Mesothelial cell of epicardium (in vitro differentiated cells): ENCODE results near the gene WWOX. TPM values are rescaled to one million over a fixed set of nuclear protein-coding genes. Genes with fewer than 3 reads are reported as not detected.

Experiments used
- DNase-seq, 2 experiments: peaks; one replicate each; pipeline ENCODE4 v3.0.0; 2021; ENCODE audit warnings: low spot score in 2 of 2; ENCODE audit not compliant: unreplicated experiment in 2 of 2
- H3K27ac Mint-ChIP-seq: 2 replicates; pipeline ENCODE4 v1.8.0; 2021; ENCODE audit warnings: mixed read lengths
- H3K27me3 Mint-ChIP-seq: 2 replicates; pipeline ENCODE4 v1.8.0; 2021; ENCODE audit warnings: low read depth, mixed read lengths
- H3K36me3 Mint-ChIP-seq: 2 replicates; pipeline ENCODE4 v1.8.0; 2021; ENCODE audit warnings: mixed read lengths
- H3K4me1 Mint-ChIP-seq: 2 replicates; pipeline ENCODE4 v1.8.0; 2021; ENCODE audit warnings: mixed read lengths
- H3K4me3 Mint-ChIP-seq: 2 replicates; pipeline ENCODE4 v1.8.0; 2021; ENCODE audit warnings: mild to moderate bottlenecking, moderate library complexity, mixed read lengths
- H3K9me3 Mint-ChIP-seq: 2 replicates; pipeline ENCODE4 v1.8.0; 2021; ENCODE audit warnings: mixed read lengths
- total RNA-seq: library from RNA; stranded (reverse); gene quantifications from 3 replicates; pipeline ENCODE4 v1.2.1, GENCODE V29; 2021
- TF ChIP-seq, protein P1 (sequence below): fragments of 200-600 bp; sonication (generic); IDR thresholded peaks from one replicate; pipeline ENCODE4 v1.5.0; 2021; ENCODE audit warnings: antibody characterized with exemption; ENCODE audit not compliant: unreplicated experiment

Gene WWOX
- total RNA-seq, 1 donor from 2014 or later = 29.7 TPM

DNA sequence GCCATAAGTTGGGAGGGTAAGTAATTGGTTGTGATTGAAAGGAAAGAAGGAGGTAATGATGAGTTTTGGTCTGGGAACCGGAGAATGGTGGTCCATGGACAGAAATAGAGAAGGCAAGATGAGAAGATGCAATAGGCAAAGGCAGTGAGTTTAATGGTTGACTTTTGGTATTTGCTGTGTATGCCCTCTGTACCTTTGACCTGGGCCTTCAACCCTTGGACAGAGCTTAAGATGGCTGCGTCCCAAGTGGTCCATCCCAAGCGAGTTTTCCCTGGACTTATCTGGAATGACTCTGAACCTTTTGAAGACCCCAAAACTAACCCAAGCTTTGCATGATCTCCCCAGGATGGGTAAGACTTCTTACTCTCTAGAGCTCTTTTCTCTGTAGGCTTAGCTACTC, 836.6 kb downstream of the WWOX start:
- no peak for DNase-seq
- Mint-ChIP-seq H3K4me3 (no peak overlapping the region), H3K27ac (no peak overlapping the region), H3K9me3 (no peaks in the 10 kb centered on the region), H3K4me1 (peaks cover 4% of the 10 kb centered on the region), H3K27me3 (no peaks in the 10 kb centered on the region), H3K36me3 (no peaks in the 10 kb centered on the region)
- TF ChIP-seq, protein P1, sequence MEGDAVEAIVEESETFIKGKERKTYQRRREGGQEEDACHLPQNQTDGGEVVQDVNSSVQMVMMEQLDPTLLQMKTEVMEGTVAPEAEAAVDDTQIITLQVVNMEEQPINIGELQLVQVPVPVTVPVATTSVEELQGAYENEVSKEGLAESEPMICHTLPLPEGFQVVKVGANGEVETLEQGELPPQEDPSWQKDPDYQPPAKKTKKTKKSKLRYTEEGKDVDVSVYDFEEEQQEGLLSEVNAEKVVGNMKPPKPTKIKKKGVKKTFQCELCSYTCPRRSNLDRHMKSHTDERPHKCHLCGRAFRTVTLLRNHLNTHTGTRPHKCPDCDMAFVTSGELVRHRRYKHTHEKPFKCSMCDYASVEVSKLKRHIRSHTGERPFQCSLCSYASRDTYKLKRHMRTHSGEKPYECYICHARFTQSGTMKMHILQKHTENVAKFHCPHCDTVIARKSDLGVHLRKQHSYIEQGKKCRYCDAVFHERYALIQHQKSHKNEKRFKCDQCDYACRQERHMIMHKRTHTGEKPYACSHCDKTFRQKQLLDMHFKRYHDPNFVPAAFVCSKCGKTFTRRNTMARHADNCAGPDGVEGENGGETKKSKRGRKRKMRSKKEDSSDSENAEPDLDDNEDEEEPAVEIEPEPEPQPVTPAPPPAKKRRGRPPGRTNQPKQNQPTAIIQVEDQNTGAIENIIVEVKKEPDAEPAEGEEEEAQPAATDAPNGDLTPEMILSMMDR = no peak

DNA sequence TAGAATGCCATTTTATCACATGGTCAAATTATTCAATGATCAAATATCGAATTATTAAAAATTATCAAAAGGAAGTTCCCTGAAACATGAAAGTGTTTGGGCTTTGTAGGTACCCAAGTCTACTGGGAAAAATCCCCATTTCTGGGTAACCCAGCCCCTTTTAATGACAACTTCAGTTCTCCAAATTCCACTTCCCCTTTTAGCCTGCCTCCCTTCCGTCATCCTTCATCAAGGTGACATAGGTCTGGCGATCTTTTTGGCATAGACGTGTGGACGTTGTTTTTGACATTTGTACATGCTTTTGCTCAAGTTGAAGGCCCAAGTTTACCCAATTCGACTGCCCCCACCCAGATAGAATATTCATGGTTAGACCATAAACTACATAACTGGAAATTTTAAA, 840.1 kb downstream of the WWOX start:
- H3K36me3 Mint-ChIP-seq = no peaks in the 10 kb centered on the region

DNA sequence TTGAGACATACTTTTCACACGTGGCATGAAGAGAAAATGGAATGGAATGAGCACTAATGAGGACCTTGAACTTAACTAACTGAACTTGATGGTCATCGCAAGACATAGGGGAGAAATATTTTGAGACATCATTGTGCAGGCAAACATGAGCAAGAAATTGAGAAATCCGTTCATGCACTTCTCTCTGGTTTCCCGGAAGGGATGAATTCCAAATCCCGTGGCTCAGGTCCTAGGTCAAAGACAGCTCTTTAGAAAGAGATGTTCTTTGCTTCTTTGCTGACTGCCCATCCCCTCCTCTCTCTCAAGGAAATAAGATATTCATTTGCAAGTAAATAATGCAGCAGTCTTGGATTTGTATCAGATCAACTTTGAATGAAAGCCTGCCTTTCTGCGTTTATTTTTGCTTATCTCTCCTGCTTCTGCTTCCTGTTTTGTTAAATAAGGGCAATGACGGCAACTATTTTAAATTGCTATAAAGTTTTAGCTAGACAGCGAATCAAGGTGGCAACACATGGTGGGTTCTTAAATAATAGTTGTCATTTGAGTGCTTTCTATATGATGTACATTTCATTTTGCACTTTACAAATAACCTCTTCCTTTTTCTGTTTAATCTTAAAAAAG, 843.3 kb downstream of the WWOX start:
- no peak for DNase-seq
- no peak overlapping the region for H3K4me3 Mint-ChIP-seq
- no peak overlapping the region for H3K27ac Mint-ChIP-seq
- TF ChIP-seq, protein P1 = no peak
- H3K9me3 Mint-ChIP-seq = no peaks in the 10 kb centered on the region
- H3K4me1 Mint-ChIP-seq = peaks cover 17% of the 10 kb centered on the region
- H3K27me3 Mint-ChIP-seq = no peaks in the 10 kb centered on the region
- no peaks in the 10 kb centered on the region for H3K36me3 Mint-ChIP-seq

More for the DNA sequence above, 840.1 kb downstream of the WWOX start:
- no peaks in the 10 kb centered on the region for H3K9me3 Mint-ChIP-seq
- DNase-seq = no peak
- H3K4me1 Mint-ChIP-seq = peaks cover 4% of the 10 kb centered on the region
- no peaks in the 10 kb centered on the region for H3K27me3 Mint-ChIP-seq
- H3K27ac Mint-ChIP-seq = no peak overlapping the region
- TF ChIP-seq, protein P1 = no peak
- H3K4me3 Mint-ChIP-seq = no peak overlapping the region

DNA sequence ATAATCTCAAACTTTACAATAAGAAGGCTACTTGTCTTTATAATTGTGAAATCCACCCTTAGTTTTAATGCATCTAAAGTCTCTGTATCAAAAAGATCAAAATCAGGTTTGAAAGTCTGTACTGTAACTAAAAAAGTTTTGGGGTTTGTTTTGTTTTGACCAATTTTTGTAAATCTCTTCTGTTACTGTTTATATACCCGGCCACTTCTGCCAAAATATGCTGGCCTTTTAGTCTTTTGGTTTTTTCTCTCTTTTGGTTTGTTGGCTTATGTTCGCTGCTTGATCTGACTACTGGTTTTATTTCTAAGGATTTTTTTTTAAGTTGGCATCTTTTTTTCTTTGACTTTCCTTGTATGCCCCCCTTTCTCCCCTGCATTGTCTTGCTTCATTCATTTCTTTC, 845.9 kb downstream of the WWOX start:
- TF ChIP-seq, protein P1 = no peak
- Mint-ChIP-seq H3K4me1 (peaks cover 17% of the 10 kb centered on the region), H3K36me3 (no peaks in the 10 kb centered on the region), H3K27ac (no peak overlapping the region), H3K4me3 (no peak overlapping the region), H3K9me3 (no peaks in the 10 kb centered on the region), H3K27me3 (peaks cover 6% of the 10 kb centered on the region)
- no peak for DNase-seq

DNA sequence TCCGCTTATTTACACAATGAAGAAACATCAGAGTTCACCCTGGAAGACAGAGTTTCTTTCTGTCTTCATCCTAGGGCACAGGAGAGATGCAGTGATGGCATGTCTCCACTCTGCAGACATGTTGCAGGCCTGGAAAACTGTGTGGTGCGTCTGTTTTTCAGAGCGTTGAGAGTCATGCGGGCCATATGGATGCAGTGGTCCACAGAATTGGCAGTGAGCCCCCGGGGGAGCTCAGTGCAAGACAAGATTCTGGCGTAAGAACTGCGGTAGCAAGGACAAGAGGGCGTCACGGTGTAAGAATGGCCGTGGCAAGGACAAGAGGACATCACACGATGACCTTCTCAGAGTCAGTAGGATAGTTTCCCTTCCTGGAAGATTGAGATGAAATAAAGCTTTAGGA, 847.1 kb downstream of the WWOX start:
- Mint-ChIP-seq H3K27me3 (peaks cover 6% of the 10 kb centered on the region), H3K27ac (no peak overlapping the region), H3K9me3 (no peaks in the 10 kb centered on the region), H3K4me3 (no peak overlapping the region), H3K36me3 (no peaks in the 10 kb centered on the region), H3K4me1 (peaks cover 17% of the 10 kb centered on the region)
- no peak for DNase-seq
- TF ChIP-seq, protein P1 = no peak

DNA sequence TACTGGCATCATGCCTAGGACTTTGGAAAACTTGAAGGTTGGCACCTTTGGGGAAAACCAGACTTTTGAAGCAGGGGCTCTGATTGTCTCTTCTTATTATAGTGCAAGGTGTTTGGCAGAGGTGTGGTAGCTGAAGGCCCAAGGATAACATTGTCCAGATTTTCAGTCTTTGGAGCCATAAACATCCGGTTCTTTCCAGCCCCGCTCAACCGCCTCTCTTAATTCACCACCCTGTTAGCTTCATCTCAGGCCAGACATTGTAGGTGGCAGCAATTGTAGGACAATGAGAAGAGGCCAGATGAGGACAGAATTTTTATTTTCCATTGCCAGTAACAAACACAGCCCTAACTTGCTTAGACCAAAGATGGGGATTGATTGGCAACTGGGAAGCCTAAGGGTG, 851.3 kb downstream of the WWOX start:
- no peak for DNase-seq
- Mint-ChIP-seq H3K4me3 (no peak overlapping the region), H3K36me3 (no peaks in the 10 kb centered on the region), H3K27ac (no peak overlapping the region), H3K27me3 (peaks cover 6% of the 10 kb centered on the region), H3K9me3 (no peaks in the 10 kb centered on the region), H3K4me1 (peaks cover 20% of the 10 kb centered on the region)
- TF ChIP-seq, protein P1 = no peak
